ENCODE measurements around the gene ASPN.

ASPN gene

GRCh38 chr9:92482329-92482728 lies at the start of gene ASPN:
TSS of gene ASPN (minus strand) at chr9:92482506.
- no peak for DNase-seq

- no peak for DNase-seq
These were observed 48.6 kb upstream of the ASPN start for GRCh38 chr9:92530893-92531292.

GRCh38 chr9:92529124-92529523 lies 46.8 kb upstream of the ASPN start:
- no peak for DNase-seq

GRCh38 chr9:92528522-92528849 lies 46.2 kb upstream of the ASPN start:
- DNase-seq = no peak

GRCh38 chr9:92527832-92528521 lies 45.7 kb upstream of the ASPN start:
- DNase-seq = no peak

- DNase-seq = no peak
These were observed 45.1 kb upstream of the ASPN start for GRCh38 chr9:92527291-92527828.

- DNase-seq = no peak
These were observed 43.0 kb upstream of the ASPN start for GRCh38 chr9:92525306-92525705.

- DNase-seq = no peak
These were observed 42.6 kb upstream of the ASPN start for GRCh38 chr9:92524881-92525280.

GRCh38 chr9:92522983-92523970 lies 41.0 kb upstream of the ASPN start:
- no peak for DNase-seq

GRCh38 chr9:92520837-92521236 lies 38.5 kb upstream of the ASPN start:
- no peak for DNase-seq

GRCh38 chr9:92518199-92518598 lies 35.9 kb upstream of the ASPN start:
- DNase-seq = no peak

- DNase-seq = no peak
These were observed 34.7 kb upstream of the ASPN start for GRCh38 chr9:92517046-92517445.

GRCh38 chr9:92516521-92516920 lies 34.2 kb upstream of the ASPN start:
- no peak for DNase-seq

- no peak for DNase-seq
These were observed 32.3 kb upstream of the ASPN start for GRCh38 chr9:92514635-92515034.

GRCh38 chr9:92513349-92513748 lies 31.0 kb upstream of the ASPN start:
- no peak for DNase-seq

GRCh38 chr9:92512622-92513021 lies 30.3 kb upstream of the ASPN start:
- DNase-seq = no peak

GRCh38 chr9:92510747-92511146 lies 28.4 kb upstream of the ASPN start:
- no peak for DNase-seq

GRCh38 chr9:92509050-92509449 lies 26.7 kb upstream of the ASPN start:
- no peak for DNase-seq

- DNase-seq = no peak
These were observed 25.9 kb upstream of the ASPN start for GRCh38 chr9:92508018-92508820.

- no peak for DNase-seq
These were observed 25.2 kb upstream of the ASPN start for GRCh38 chr9:92507496-92507895.

- DNase-seq = no peak
These were observed 24.7 kb upstream of the ASPN start for GRCh38 chr9:92507005-92507404.

- DNase-seq = no peak
These were observed 24.0 kb upstream of the ASPN start for GRCh38 chr9:92506184-92506857.

- no peak for DNase-seq
These were observed 22.6 kb upstream of the ASPN start for GRCh38 chr9:92504881-92505280.

Data from stimulated activated naive CD4-positive, alpha-beta T cell treated with Interleukin-2 at 50 U/mL for 16 hours (primary cell).